Measurements from ENCODE around the gene FCSK.
A peak's percentile ranks its signal among the peaks of the same experiment; 100 is the strongest.

Gene FCSK

GRCh38 chr16:70511833-70512232 is 57.4 kb downstream of the FCSK start:
- CTCF ChIA-PET: interaction anchor here (0.6 kb wide), 1 partner anchor 141 kb away, joined by 3 read pairs; no protein-coding TSS in a partner anchor
- Histone ChIP-seq H3K4me1 (ENCODE audit: control insufficient read depth, insufficient read depth, low read length) (no peaks in the 10 kb centered on the region), H3K27ac (ENCODE audit: extremely low read depth, low read depth, low read length) (no peak overlapping the region), H3K36me3 (ENCODE audit: control insufficient read depth in 2 of 2, insufficient read depth in 1 of 2, low read length in 2 of 2) (peaks cover 65 to 92% of the 10 kb centered on the region in 2 experiments), H3K4me3 (ENCODE audit: low read depth, low read length) (no peak overlapping the region), H3K9me3 (ENCODE audit: control insufficient read depth, insufficient read depth, low read depth, low read length) (no peaks in the 10 kb centered on the region)
- TF ChIP-seq ZNF114 (tag by site-specific recombination; IDR thresholded peaks at IDR 0.05): no peak
- TF ChIP-seq SCRT2 (tag by site-specific recombination; IDR thresholded peaks at IDR 0.05): peak; percentile 83
- no peak for TF ChIP-seq ZNF221 (tag by site-specific recombination; IDR thresholded peaks at IDR 0.05; ENCODE audit: borderline replicate concordance)
- no peak for TF ChIP-seq ZSCAN23 (tag by site-specific recombination; IDR thresholded peaks at IDR 0.05)
- no peak for TF ChIP-seq PBX3 (CRISPR knock-in tag; IDR thresholded peaks at IDR 0.05)
- no peak for TF ChIP-seq HOXA7 (CRISPR knock-in tag; IDR thresholded peaks at IDR 0.05; ENCODE audit: borderline replicate concordance)
- TF ChIP-seq AEBP2 (tag by site-specific recombination; IDR thresholded peaks at IDR 0.05; ENCODE audit: borderline replicate concordance): no peak
- no peak for TF ChIP-seq ZNF10 (tag by site-specific recombination; IDR thresholded peaks at IDR 0.05)
- no peak for TF ChIP-seq ZBTB26 (tag by site-specific recombination; optimal IDR thresholded peaks at IDR 0.05)
- TF ChIP-seq ZNF560 (tag by site-specific recombination; IDR thresholded peaks at IDR 0.05; ENCODE audit: borderline replicate concordance): no peak
- TF ChIP-seq PRDM6 (tag by site-specific recombination; IDR thresholded peaks at IDR 0.05): no peak
- no peak for TF ChIP-seq ZNF791 (tag by site-specific recombination; IDR thresholded peaks at IDR 0.05)
- peak; percentile 80 for TF ChIP-seq PRDM1 (tag by site-specific recombination; IDR thresholded peaks at IDR 0.05)
- TF ChIP-seq BCL6B (tag by site-specific recombination; IDR thresholded peaks at IDR 0.05): no peak
- POLR2A ChIA-PET: interaction anchor here (1.0 kb wide), 1 partner anchor 137 kb away, joined by 3 read pairs; no protein-coding TSS in a partner anchor

GRCh38 chr16:70512456-70512855 is 58.1 kb downstream of the FCSK start:
- no peaks in the 10 kb centered on the region for H3K4me1 ChIP-seq (ENCODE audit: control insufficient read depth, insufficient read depth, low read length)
- ChIA-PET POLR2A (no interaction called here), CTCF (interaction anchor here (0.6 kb wide), 1 partner anchor 142 kb away, joined by 3 read pairs; no protein-coding TSS in a partner anchor)
- no peaks in the 10 kb centered on the region for H3K9me3 ChIP-seq (ENCODE audit: control insufficient read depth, insufficient read depth, low read depth, low read length)
- peaks cover 65 to 92% of the 10 kb centered on the region in 2 experiments for H3K36me3 ChIP-seq (ENCODE audit: control insufficient read depth in 2 of 2, insufficient read depth in 1 of 2, low read length in 2 of 2)
- H3K4me3 ChIP-seq (ENCODE audit: low read depth, low read length): no peak overlapping the region
- no peak overlapping the region for H3K27ac ChIP-seq (ENCODE audit: extremely low read depth, low read depth, low read length)
- TF ChIP-seq ZNF544 (tag by site-specific recombination; IDR thresholded peaks at IDR 0.05) (no peak), YY1 (tag by site-specific recombination; IDR thresholded peaks at IDR 0.05) (no peak), SCRT2 (tag by site-specific recombination; IDR thresholded peaks at IDR 0.05) (no peak), ZNF514 (tag by site-specific recombination; IDR thresholded peaks at IDR 0.05) (no peak), TRIM28 (IDR thresholded peaks at IDR 0.05; ENCODE audit: borderline replicate concordance, low read length) (no peak), ZNF146 (tag by site-specific recombination; IDR thresholded peaks at IDR 0.05) (no peak), ZNF610 (tag by site-specific recombination; IDR thresholded peaks at IDR 0.05; ENCODE audit: borderline replicate concordance) (no peak), ZNF24 (tag by site-specific recombination; IDR thresholded peaks at IDR 0.05) (no peak), KLF17 (tag by site-specific recombination; IDR thresholded peaks at IDR 0.05) (no peak), KLF16 (tag by site-specific recombination; IDR thresholded peaks at IDR 0.05) (no peak), ZNF416 (tag by site-specific recombination; IDR thresholded peaks at IDR 0.05) (no peak)

All from HEK293 (cell line).